HG03469 (cell line): ENCODE data around the gene KRTAP4-3.
"Not testable (repeated sequence)": the region's sequence is repeated elsewhere in the genome, so short reads cannot be mapped to it uniquely, and the experiment has no call there.

Source experiments
- ATAC-seq: cut with Tn5 transposase; IDR thresholded peaks from one replicate; pipeline ENCODE4 v1.9.1; 2021; ENCODE audit warnings: mild to moderate bottlenecking, moderate library complexity, moderate number of reproducible peaks; ENCODE audit not compliant: unreplicated experiment

KRTAP4-3 gene

GRCh38 chr17:41153856-41154255 is 14.2 kb downstream of the KRTAP4-3 start:
- no peak for ATAC-seq

GRCh38 chr17:41151525-41151924 is 16.5 kb downstream of the KRTAP4-3 start:
- ATAC-seq, result no peak

GRCh38 chr17:41150026-41150425 is 18.0 kb downstream of the KRTAP4-3 start:
- ATAC-seq, result no peak

DNA sequence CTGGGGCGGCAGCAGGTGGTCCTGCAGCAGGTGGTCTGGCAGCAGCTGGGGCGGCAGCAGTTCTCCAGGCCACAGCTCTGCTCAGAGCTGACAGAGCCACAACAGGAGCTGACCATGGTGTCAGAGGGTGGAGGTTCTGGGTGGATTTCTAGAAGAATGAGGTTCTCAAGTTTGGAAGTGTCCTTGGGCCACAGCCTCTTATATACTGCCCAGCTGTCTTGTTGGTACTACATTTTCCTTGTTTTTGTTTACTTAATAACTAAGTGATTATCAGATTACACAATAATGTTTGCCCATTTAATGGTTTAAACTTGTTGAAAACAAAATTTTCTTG is 18.4 kb downstream of the KRTAP4-3 start, which contains the start of gene KRTAP4-5:
KRTAP4-5 (minus strand) TSS at position 174 of the 334 bp plus-strand sequence; CDS start at position 116, 58 bp downstream.
- ATAC-seq, result no peak

DNA sequence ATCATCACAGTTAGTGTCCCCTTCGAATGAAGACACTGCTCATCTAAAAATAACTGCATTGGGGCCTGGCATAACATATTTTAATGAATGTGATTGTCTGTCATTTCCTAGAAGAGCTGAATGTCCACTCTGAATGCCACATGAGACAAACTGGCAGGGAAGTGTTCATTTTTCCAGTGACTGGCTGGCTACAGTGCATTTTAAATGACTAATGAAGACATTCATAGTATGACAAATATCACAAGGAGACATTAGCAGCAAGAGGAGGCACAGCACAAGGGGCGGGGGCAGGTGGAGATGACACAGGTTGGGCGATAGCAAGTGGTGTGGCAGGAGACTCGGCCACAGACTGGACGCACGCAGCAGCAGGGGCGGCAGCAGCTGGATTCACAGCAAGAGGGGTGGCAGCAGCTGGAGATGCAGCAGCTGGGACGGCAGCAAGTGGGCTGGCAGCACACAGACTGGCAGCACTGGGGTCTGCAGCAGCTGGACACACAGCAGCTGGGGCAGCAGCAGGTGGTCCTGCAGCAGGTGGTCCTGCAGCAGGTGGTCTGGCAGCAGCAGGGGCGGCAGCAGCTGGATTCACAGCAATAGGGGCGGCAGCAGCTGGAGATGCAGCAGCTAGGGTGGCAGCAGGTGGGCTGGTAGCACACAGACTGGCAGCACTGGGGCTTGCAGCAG is 18.9 kb downstream of the KRTAP4-3 start:
- ATAC-seq, result not testable (repeated sequence)

DNA sequence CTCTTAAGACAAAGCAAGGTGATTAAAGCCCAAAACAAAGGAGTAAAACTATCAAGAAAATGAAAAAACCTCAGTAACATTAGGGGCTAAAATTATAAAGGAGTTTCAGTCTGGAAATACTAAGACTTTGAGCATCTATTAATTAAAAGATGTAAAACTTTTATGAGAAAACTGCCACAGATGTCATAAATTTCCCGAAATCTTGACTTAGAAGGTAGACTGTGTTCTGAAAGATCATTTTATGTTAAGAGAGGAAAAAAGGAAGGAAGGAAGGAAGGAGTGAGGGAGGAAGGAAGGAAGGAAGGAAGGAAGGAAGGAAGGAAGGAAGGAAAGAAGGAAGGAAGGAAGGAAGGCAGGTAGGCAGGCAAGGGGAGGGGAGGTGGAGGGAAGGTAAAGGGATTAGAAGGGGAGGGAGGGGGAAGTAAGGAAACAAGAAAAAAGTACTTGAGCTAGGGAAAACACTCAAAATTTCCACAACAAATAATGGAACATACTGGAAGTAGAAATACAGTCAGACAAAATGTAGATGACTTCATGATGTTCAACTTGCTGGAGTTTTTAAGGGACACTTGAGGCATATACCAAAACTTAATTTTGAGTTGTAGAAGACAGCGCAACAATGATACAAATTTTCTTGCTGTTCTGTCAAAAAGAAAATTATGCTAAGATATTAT is 20.4 kb downstream of the KRTAP4-3 start:
- no peak for ATAC-seq

DNA sequence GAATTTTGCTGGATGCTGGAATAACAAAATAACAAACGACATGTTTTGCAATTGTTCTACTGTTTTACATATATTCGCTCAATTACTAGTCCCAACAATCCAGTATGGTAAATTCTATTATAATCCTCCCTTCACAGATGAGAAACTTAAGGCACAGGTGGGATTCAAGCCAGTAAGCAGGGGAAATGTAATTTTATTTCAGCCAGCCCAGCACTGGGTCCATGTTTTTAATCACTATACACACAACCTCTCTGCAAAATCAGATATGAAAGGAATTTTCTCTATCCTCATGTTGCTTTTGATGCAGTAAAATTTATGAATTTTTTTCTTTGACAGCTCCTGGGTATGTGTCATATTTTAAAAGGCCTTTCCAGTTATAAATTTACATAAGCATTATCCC is 22.8 kb downstream of the KRTAP4-3 start:
- no peak for ATAC-seq

- ATAC-seq, result no peak
These were observed 23.2 kb downstream of the KRTAP4-3 start for GRCh38 chr17:41144846-41145245.

GRCh38 chr17:41141361-41141760 is 26.7 kb downstream of the KRTAP4-3 start:
- ATAC-seq, result no peak

GRCh38 chr17:41140360-41141131 is 27.5 kb downstream of the KRTAP4-3 start, which contains the start of gene KRTAP4-6:
Gene KRTAP4-6 (minus strand): TSS chr17:41140544. CDS start chr17:41140487, 57 bp downstream.
- ATAC-seq, result no peak

DNA sequence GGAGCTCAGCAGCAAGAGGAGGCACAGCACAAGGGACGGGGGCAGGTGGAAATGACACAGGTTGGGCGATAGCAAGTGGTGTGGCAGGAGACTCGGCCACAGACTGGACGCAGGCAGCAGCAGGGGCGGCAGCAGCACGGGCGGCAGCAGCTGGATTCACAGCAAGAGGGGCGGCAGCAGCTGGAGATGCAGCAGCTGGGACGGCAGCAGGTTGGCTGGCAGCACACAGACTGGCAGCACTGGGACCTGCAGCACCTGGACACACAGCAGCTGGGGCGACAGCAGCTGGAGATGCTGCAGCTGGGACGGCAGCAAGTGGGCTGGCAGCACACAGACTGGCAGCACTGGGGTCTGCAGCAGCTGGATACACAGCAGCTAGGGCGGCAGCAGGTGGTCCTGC is 28.2 kb downstream of the KRTAP4-3 start:
- ATAC-seq, result not testable (repeated sequence)

DNA sequence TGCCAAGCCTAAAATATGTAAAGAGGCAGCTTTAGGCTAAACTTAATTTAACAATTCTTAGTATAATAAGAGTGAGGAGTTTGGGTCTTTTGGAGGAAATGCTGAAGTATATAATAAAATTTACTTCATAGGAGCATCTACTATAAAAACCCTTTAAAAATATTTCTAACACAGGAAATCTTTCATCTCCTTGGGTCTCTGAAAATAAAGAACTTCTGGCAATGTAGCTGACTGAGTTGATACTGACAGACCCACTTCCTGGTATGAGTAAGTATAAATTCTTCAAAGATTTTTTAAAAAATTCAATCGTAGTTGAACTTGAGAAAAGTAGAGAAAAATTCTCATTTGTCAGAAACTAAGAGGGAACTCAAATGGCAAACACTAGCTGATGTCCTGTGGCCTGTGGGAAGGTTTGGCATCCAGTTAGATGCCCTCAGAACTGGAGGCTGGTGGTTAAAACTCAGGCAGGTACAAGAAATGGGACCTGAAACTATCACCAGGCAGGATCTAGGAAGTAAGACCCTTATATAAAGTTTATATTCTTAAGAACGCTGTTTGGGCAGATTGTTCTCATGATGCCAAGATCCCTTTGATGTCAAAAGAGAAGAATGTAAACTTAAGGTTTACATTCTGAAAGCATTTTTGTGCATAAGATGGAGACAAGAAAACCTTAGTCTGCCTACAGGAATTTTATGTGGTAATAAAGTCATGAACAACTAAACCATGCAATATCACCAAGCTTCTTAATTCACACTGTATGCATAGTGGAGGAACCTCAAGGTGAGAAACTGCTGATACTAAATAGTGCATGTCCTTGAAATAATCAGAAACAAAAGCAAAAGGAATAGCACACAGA is 33.9 kb downstream of the KRTAP4-3 start:
- ATAC-seq, result no peak

- ATAC-seq, result no peak
These were observed 36.0 kb downstream of the KRTAP4-3 start for GRCh38 chr17:41131979-41132378.

GRCh38 chr17:41127371-41127770 is 40.6 kb downstream of the KRTAP4-3 start:
- no peak for ATAC-seq

- no peak for ATAC-seq
These were observed 41.6 kb downstream of the KRTAP4-3 start for GRCh38 chr17:41126412-41126811.

GRCh38 chr17:41125064-41125463 is 43.0 kb downstream of the KRTAP4-3 start:
- ATAC-seq, result no peak

DNA sequence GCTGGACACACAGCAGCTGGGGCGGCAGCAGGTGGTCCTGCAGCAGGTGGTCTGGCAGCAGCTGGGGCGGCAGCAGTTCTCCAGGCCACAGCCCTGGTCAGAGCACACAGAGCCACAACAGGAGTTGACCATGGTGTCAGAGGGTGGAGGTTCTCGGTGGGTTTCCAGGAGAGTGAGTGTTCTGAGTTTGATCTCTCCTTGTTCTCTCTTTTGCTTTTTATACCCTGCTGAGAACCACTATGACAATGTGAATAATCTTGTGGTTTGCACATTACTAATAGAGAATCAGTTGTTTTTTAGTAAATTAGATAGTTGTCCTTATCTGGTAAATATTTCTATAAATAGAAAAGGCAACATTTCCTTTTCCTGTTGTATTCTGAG is 44.0 kb downstream of the KRTAP4-3 start, which contains the start of gene KRTAP4-12:
KRTAP4-12 (minus strand) TSS at position 192 of the 381 bp plus-strand sequence; CDS start at position 132, 60 bp downstream.
- ATAC-seq, result not testable (repeated sequence)

DNA sequence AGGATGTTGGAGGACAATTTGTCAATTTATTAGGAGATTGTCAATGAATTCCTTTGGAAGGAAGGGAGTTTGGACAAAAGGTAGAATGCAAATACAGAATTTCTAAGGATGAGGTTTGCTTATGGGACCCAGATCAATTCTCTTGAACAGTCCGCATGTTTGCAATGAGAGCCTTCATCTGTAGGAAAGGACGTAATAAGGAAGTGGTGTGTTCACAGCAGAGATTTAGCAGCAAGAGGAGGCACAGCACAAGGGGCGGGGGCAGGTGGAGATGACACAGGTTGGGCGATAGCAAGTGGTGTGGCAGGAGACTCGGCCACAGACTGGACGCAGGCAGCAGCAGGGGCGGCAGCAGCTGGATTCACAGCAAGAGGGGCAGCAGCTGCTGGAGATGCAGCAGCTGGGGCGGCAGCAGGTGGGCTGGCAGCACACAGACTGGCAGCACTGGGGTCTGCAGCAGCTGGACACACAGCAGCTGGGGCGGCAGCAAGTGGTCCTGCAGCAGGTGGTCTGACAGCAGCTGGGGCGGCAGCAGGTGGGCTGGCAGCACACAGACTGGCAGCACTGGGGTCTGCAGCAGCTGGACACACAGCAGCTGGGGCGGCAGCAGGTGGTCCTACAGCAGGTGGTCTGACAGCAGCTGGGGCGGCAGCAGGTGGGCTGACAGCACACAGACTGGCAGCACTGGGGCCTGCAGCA is 44.6 kb downstream of the KRTAP4-3 start:
- not testable (repeated sequence) for ATAC-seq

GRCh38 chr17:41121742-41122141 is 46.3 kb downstream of the KRTAP4-3 start:
- ATAC-seq, result no peak
